Ureter (tissue), 1 donor: Measurements from ENCODE around the gene CXCL10. TPM values are rescaled to one million over a fixed set of nuclear protein-coding genes. Genes with fewer than 3 reads are reported as not detected.
"Not testable (repeated sequence)": the region's sequence is repeated elsewhere in the genome, so short reads cannot be mapped to it uniquely, and the experiment has no call there.

Experiments used
- DNase-seq: peaks from one replicate; pipeline ENCODE4 v3.0.0-alpha.2; 2020; ENCODE audit warnings: low spot score
- total RNA-seq: library from RNA; stranded (reverse); gene quantifications from one replicate; pipeline ENCODE4 v1.2.4, GENCODE V29; 2023
- donor health status: DM: yes; HTN: yes; CAD: no.

Gene CXCL10
- 0.34 TPM for total RNA-seq

DNA sequence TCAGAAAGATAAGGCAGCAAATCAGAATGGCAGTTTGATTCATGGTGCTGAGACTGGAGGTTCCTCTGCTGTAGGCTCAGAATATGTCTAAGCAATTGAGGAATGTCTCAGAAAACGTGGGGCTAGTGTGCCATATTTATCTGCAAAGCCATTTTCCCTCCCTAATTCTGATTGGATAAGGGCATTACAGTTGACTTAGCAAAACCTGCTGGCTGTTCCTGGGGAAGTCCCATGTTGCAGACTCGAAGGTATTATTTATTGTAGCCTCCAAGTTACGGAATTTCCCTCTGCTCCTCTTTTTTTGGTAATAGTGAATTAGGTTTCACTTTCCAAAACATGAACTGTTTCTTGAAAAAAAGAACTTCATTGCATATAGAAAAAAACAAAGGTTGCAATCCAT is at the start of gene CXCL10:
Gene CXCL10 (minus strand): TSS at position 109 of the 400 bp plus-strand sequence. CDS start 66 bp downstream, at position 43.
- no peak for DNase-seq

DNA sequence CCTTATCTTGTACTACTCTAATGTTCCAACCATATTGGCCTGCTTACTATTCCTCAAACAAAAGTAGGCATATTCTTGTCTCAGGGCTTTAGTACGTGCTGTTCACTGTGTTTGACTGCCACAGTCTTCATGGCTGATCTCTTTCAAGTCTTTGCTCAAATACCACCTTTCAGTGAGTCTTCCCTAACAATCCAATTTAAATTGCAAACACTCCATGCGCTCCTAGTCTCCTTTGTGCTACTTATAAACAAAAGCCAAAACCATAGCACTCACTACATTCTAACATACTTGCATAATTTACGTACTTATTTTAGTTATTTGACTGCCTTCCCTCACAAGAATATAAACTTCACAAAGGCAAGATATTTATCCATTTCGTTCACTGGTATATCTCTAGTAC is 49.5 kb upstream of the CXCL10 start:
- no peak for DNase-seq

DNA sequence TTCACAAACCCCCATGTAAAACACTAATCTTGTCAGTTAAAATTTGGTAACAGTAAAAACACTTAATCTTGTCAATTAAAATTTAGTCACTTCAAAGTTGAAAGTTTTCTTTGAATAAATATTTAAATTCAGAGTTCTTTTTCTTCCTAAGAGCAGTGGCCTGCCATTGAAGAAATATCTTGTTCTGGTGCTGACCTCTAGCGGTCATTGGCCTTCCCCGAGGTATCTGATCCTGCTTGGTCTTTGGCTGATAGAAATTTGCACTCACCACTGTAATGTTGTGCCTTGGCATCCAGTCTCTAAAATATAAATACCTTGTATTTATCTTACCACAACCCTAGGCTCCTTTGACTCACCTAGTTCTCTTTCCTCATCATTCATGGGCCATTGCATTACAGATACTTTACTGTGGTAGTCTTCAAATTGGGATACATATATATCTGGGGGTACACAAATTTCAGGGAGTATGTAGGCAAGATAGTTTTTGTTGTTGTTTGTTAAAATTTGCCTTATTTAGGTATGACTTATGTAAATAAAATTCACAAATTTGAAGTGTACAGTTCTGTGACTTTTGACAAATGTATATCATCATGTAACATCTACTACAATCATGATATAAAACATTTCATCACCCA is 44.5 kb upstream of the CXCL10 start:
- peak; percentile 75 for DNase-seq

DNA sequence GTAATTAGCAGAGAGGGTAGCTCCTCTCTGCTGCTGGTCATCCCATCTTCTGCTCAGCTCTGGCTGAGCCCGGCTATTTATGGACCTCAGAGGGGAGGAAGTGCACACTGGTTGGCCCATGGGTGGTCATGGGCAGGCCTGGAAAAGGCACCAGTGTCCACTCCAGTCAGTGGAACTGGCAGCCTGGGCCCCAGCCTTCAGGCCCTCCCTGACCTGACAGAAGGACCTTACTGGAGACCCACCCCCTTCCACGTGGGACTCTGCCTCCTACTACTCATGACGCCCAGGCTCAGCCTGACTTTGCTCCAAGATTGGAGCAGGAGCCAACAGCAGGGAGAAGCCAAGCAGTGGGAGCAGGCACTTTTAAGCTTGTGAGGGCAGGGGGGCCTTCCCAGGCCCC is 43.2 kb upstream of the CXCL10 start:
- no peak for DNase-seq

DNA sequence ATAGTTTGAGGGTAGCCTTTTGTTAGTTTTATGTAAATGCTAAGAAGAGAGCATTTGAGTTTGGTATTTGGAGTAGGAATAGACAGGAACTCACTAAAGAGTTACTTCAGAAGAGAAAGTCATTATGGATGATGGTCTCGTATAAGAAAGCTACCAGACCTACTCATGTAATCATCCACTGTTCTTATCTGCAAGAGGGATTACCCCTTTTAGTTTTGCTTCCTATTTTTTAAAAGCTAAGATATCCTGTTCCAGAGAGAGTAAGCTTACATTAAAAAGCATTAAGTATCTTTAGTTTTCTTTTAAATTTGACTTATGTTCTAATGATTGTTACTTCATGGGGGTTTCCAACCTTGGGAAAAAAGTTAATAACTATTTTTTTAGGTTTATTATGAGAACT is 38.7 kb upstream of the CXCL10 start:
- DNase-seq: no peak

DNA sequence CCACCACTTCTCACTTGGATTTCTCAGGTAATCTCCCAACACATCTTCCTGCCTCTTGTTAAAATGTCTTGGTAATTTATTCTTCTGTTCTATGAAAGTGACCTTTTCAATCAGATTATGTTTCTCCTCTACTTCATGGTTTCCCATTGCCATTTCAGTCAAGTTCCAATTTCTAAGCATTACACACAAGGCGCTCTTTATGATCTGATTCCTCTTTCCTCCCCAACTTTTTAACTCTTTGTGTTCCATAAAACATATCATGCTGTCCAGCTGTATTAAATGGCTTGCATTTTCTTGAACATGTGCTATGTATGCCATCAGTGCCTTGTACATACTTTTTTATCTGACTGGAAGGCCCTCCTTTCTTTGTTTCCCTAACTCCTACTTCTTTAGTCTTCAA is 38.1 kb upstream of the CXCL10 start:
- DNase-seq: no peak

DNA sequence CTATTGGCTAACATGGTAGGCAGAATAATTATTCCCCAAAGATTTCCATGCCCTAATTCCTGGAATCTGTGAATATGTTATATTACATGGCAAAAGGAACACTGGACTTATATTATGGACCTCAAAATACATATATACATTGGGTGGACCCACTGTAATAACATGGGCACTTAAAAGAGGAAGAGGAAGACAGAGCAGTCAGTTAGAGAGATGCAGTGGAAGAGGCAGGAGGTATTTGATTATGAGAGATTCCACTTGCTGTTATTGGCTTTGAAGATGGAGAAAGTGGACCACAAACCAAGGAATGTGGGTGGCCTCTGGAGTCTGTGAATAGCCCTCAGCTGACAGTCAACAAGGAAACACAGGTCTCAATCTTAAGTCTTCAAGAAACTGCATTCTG is 37.2 kb upstream of the CXCL10 start:
- no peak for DNase-seq

DNA sequence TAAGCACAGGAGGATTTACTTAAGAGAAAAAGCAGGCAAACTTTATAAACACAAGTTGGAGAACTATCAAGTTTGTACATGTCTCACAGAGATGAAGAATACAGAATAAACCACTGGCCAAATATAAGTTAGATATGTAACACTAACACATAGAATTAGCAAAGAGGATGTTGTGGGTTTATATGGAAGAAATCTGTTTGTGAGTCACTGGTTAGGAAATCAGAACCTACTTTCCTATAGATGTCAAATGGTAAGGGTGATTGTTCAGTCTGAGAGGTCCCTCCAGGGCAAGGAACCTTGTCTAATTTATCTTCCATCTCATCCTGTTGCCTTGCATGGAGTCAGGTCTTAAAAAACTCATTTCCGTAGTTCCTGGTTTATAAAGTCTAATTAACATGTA is 36.5 kb upstream of the CXCL10 start:
- no peak for DNase-seq

DNA sequence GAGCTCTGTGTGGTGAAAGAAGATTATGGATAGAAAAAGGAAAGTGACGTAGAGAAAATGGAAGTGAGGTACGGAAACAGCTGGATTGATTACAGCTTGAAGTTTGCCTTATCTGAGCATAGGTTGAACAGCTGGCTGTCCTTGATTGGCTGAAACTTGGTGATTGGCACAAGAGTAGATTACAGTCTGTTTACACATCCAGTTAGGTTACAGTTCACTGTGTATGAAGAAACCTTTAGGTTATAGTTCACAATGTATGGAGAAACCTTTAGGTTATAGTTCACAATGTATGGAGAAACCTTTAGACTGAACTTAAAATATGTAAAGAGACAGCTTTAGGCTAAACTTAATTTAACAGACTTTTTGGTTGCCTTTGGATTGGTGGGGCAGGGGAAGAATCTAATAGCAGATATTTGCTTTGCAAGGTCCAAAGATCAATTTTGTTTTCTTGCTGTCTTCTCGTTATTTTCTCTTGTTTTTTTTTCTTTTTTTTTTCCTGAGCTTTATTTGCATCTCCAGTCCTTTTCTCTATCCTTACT is 35.7 kb upstream of the CXCL10 start:
- no peak for DNase-seq

DNA sequence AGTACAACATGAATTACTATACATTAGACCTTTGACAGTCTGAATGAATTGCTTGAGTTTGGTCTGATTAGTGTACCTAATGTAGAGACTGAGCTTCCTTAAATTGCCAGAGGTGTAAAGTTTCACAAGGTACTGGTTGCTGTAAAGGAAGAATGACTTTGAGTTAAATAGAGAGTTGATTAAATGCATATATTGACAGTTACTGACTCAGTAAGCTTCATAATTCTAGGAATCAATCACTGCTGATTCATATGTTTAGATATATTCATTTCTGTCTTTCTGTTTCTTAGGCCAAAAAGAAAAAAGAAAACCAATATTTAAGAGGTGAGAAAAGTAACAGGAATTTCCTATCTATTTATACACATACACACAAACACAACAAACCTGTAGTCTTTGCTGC is 35.0 kb upstream of the CXCL10 start:
- no peak for DNase-seq

DNA sequence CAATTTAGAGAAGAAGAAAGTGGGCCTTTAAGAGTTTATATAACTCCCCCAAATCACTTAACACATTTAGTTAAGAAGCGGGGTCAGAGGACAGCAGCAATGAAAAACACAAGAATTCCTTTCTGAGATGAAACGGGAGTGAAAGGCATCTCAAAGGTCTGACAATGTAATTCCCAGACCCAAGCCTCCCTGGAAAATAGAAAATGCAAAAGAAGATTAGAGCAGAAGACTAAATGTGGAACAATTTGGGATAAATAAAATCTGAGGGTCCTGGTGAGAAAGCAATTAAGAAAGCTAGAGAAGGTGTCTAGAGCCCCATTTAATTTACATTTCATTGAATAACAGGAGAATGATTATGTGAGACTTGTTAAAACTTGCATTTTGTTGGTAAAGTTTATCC is 32.1 kb upstream of the CXCL10 start:
- DNase-seq: no peak

DNA sequence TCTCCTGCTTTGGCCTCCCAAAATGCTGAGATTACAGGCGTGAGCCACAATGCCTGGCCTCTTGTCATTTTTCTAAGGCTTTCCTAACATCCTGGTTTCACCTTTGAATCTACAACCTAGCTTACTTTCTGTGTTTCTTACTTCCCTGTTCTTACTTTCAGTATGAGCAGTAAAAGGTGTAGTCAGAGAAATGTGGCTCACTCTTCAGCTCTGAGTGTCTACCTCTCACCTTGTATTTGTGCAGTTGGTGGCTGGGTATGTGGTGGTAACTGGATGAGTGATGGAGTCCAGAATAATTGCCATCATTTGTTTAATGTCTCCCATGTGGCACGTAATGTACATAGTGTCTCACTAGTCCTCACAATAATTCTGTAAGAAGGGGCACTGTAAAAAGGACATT is 31.7 kb upstream of the CXCL10 start:
- DNase-seq: no peak

DNA sequence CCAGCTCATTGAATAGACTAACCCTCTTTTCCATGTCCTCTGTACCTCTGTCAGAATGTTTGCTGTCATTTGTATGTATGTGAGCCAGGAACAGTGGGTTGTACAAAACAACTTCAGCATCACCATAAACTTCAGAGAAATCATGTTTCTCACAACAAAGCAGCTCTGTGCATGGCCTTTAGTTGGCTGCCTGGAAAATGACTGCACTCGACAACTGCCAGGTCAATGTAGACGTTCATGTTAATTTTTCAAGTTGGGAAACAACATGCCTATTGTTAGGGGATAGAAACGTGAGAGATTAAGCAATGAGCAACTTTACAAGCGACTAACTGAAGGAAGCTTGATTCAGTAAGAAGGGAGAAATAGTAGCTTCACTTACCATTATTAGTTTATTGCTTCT is 30.4 kb upstream of the CXCL10 start:
- no peak for DNase-seq

DNA sequence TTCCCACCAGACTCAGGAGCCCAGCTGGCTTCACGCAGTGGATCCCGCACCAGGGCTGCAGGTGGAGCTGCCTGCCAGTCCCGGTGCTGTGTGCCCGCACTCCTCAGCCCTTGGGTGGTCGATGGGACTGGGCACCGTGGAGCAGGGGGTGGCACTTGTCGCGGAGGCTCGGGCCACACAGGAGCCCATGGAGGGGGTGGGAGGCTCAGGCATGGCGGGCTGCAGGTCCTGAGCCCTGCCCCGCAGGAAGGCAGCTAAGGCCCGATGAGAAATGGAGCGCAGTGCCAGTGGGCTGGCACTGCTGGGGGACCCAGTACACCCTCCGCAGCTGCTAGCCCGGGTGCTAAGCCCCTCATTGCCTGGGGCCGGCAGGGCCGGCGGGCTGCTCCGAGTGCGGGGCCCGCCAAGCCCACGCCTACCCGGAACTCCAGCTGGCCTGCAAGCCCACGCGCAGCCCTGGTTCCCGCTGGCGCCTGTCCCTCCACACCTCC is 27.3 kb upstream of the CXCL10 start:
- not testable (repeated sequence) for DNase-seq

DNA sequence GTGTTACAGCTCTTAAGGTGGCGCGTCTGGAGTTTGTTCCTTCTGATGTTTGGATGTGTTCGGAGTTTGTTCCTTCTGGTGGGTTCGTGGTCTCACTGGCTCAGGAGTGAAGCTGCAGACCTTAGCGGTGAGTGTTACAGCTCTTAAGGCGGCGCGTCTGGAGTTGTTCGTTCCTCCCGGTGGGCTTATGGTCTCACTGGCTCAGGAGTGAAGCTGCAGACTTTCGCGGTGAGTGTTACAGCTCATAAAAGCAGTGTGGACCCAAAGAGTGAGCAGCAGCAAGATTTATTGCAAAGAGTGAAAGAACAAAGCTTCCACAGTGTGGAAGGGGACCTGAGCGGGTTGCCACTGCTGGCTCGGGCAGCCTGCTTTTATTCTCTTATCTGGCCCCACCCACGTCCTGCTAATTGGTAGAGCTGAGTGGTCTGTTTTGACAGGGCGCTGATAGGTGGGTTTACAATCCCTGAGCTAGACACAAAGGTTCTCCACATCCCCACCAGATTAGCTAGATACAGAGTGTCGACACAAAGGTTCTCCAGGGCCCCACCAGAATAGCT is 26.6 kb upstream of the CXCL10 start:
- not testable (repeated sequence) for DNase-seq

DNA sequence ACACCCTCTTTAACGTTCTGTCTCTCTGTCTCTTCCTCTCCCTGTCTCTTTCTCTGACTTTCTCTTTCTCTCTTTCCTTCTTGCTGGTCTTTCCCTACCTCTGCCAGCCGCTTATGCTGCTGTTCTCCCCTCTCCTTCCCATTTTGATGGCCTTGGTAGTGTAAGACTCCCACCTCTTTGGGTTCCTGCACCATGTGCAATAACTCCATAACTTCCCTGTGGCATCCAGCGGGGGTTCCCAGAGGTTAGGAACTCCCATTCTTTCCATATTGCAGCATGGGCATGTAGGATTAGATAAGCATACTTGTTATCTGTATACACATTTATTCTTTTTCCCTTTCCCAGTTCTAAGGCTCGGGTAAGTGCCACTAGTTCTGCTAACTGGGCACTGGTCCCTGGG is 21.4 kb upstream of the CXCL10 start:
- DNase-seq: not testable (repeated sequence)

DNA sequence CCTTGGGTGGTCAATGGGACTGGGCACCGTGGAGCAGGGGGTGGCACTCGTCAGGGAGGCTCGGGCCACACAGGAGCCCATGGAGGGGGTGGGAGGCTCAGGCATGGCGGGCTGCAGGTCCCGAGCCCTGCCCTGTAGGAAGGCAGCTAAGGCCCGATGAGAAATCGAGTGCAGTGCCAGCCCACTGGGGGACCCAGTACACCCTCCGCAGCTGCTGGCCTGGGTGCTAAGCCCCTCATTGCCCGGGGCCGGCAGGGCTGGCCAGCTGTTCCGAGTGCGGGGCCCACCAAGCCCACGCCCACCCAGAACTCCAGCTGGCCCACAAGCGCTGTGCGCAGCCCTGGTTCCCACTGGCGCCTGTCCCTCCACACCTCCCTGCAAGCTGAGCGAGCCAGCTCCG is 20.0 kb upstream of the CXCL10 start:
- DNase-seq: not testable (repeated sequence)

DNA sequence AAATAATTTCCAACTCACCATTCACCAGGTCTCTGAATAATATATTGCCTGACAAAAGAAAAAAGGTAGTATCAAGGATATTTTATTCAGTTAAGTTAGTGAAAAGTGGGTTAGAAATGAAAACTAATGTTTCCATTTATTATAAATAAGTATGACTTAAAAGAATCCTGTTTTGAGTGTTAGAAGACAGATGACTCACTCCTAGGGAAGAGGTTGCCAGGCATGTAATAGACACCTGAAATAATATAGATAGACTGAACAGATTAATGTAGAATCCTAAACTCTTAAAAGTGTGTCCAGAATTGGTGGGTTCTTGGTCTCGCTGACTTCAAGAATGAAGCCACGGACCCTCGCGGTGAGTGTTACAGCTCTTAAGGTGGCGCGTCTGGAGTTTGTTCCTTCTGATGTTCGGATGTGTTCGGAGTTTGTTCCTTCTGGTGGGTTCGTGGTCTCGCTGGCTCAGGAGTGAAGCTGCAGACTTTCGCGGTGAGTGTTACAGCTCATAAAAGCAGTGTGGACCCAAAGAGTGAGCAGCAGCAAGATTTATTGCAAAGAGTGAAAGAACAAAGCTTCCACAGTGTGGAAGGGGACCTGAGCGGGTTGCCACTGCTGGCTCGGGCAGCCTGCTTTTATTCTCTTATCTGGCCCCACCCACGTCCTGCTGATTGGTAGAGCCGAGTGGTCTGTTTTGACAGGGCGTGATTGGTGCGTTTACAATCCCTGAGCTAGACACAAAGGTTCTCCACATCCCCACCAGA is 19.1 kb upstream of the CXCL10 start:
- DNase-seq: not testable (repeated sequence)

DNA sequence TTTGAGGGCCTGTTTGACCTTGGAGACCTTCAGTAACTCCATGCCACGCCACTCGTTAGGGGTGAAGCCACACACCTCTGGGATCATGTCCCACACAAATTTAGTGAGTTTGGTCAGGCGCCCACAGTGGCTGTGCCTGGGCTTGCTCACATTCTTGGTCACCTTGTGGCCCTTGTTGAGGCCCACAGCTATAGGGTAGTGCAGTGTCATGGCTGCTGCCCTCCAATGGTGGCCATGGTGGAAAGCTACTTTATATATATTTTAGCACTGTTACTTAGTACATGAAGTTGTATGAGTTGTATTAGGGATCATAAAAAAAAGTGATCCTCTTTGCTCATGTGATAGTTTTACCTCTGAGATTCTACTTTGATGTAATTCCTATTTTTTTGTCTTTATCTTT is 13.6 kb upstream of the CXCL10 start:
- DNase-seq: no peak

DNA sequence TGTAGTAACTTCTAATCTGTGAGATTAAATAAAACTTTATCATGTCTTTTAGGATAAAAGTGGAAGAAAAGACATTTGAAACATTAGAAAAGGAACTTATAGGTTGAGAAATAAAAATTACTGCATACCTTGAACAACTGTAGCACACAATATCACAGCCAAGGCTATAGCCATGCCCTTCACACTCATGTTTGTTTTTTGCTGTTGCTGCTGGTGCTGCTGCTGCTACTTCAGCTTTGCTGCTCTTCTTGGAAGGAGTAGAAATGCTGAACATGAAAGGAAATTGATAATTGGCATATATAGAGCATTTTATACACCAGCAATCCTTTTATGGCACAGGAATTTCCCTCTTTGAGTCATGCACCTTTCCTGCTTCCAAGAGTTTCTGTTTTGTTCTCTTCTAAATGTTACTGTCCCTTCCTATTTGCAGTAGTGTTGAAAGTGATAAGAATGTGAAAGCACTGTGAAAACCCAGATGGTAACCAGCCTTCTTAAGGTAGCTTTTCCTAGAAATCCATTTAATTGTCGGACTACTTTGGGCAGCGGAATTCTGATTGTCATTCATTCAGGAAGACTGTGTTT is 12.6 kb upstream of the CXCL10 start, which contains the start of gene CXCL11:
Gene CXCL11 (minus strand): TSS at position 272 of the 582 bp plus-strand sequence. CDS start 83 bp downstream, at position 189.
- no peak for DNase-seq

DNA sequence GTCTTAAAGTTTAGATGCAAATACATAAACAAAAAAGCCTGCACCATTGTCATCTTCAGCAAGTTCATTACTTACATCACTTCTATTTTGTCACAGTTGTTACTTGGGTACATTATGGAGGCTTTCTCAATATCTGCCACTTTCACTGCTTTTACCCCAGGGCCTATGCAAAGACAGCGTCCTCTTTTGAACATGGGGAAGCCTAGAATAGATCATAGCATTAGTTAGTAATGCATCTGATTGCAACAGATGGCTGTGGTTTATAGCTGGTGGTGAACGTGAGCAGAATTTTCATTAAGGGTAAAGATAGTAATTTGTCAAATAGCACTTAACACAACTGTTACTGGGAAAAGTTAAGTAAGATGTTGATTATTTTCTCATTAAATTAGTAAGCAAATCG is 11.8 kb upstream of the CXCL10 start:
- no peak for DNase-seq

DNA sequence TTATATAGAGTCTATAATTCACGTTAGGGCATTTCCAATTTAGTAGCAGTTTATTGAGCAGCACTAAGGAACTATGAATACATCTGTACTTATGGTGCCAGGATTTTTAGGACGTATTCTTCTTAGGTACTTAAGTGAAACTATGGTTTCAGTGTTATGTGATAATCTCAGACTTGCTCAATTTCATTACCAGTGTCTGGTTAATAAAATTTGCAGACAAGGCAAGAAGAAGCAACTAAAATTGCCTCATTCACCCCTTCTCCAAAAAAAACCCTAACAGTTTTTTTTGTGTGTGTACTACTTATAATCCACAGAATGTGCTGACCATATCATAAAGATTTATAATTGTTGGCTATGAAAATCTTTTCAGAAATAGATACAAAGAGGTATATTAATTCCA is 6.0 kb upstream of the CXCL10 start:
- no peak for DNase-seq
